Tongue (tissue), 3 donors: ENCODE data around the gene TMEM236. TPM values are rescaled to one million over a fixed set of nuclear protein-coding genes. Genes with fewer than 3 reads are reported as not detected.

ENCODE experiments used
- DNase-seq: peaks from one replicate; pipeline ENCODE4 v3.0.0-alpha.2; 2015
- small RNA-seq: library from RNA; depleted of rRNA; stranded (forward); fragments of <200 nt; gene quantifications from one replicate; pipeline ENCODE3, GENCODE V24; 2014; ENCODE audit warnings: low replicate concordance
- total RNA-seq: library from RNA; depleted of rRNA; stranded (reverse); fragments of >200 nt; gene quantifications from one replicate; pipeline ENCODE4 v1.2.3, GENCODE V29; 2014

The TMEM236 gene
- total RNA-seq, 1 donor from 2014 or later = 0.10 TPM

DNA sequence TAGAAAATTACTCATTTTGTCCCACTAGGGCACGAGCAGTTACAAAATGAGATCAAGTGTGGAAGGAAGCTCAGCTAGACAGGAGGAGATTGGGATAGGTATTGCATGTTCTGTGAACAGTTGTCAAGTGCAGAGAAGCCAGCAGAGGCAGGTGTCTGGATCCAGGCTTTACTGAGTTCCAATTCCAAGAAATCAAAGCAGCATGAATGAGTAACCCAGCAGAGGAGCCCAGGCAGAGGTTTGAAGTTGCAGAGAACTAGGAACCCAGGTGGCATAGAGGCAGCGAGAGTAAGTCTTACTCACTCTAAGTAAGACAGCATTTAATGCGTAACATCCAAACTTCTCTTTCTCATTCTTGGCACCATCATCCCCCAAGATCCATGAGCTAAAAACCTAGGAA is 68.9 kb downstream of the TMEM236 start:
- DNase-seq = no peak

GRCh38 chr10:17821893-17822292 is 69.9 kb downstream of the TMEM236 start:
- no peak for DNase-seq

- DNase-seq = no peak
Observed at GRCh38 chr10:17831341-17831740, 79.3 kb downstream of the TMEM236 start.

DNA sequence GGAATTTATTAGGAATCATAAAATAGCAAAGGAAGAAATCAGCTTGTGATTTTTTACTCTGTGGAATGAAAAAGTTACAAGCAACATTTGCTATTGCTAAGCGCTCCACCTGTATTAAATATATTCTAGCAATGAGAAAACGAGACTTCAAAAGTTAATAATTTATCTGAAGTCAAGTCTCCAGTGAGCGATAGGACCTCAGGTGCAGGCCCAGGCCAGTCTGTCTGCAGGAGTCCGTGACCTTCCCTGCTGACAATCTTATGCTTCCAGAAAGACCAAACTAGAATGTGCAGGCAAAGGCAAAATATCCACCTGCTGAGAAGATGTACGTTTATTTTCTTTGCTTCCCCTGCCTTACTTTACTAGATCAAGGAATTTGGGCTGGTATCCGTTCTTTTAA is 79.9 kb downstream of the TMEM236 start:
- DNase-seq = no peak

GRCh38 chr10:17833656-17834055 is 81.7 kb downstream of the TMEM236 start:
- DNase-seq = no peak

DNA sequence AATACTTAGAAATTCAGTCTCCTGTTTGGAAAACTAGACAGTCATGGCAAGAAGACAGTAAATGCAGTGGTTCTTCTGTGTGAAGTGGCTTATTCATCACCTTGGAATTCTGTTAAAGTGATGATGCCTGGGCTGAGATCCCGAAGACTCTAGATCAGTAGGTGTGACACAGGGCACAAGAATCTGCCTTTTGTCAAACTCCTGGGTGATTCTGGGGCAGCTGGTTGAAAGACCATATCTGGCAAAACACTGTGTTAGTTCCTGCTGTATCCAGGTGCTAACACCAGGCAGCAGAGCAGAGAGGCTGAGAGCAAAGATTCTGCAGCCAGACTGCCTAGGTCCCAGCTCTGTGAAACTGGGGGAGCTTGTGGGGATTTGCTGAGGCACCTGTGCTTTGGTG is 83.7 kb downstream of the TMEM236 start:
- DNase-seq = no peak

- peak; percentile 9 for DNase-seq
Observed at GRCh38 chr10:17836942-17837341, 84.9 kb downstream of the TMEM236 start.

DNA sequence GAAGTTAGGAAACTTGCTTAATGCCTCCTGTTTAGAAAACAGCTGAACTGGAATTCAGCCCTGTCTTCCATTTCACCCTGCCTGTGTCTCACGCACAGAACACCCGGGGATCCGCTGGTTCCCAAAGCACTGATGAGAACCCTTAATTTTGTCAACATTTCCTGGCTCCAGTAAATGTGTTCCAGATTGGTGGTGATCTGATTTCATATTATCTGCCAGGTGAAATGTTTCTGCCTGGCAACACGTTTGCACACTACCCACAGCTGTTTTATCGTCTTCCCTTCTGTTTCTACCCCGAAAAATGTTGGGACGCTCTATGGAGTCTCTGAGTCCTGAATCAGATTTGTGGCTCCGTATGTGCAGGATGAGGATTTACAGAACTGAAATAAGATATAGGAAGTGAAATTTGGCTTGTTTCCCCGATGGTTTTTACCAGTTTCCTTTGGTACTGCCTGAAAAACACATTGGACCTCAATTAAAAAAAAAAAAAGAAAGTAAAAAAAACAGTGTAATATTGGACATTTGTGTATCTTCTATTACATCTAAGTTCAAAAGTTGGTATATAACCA is 86.2 kb downstream of the TMEM236 start:
- DNase-seq = peak; percentile 5

GRCh38 chr10:17841050-17841449 is 89.0 kb downstream of the TMEM236 start:
- DNase-seq = no peak

GRCh38 chr10:17842641-17843040 is 90.6 kb downstream of the TMEM236 start:
- DNase-seq = no peak

DNA sequence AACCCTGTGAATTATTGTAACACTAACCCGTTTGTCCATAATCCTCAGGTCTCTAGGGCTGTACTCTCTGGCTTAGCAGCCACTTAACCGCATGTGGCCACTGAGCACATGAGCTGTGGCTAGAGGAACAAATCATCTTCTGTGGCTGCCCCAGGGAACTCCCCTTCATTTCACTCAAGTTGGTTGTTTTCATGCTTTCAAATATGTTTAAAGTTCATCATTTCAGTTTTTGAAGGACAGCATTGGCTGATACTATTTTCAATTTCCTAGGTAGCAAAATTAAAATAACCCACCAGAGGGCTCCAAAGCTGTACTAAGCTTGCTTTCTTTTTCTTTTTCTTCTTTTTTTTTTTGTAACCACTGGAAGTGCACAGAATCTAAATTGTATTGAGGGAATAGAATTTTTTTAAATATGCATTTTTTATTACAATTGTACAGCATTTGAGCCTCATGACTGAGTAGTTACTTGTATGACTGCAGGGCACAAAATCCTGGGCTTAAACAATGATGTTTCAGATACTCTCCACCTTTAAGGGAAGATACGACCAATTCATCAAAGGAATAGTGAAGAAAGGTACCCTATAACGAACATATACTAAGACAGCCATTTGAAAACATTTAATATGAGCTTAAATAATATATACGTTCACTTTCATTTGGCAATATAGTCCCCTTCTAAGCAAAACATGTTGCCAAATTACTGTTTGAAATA is 95.7 kb downstream of the TMEM236 start:
- DNase-seq = peak; percentile 61

- no peak for DNase-seq
Observed at GRCh38 chr10:17848646-17849045, 96.6 kb downstream of the TMEM236 start.

Small RNAs within 50 kb of the gene (small RNA-seq; reads per million reads assigned to genes)
- gene MIR511 = 1.5 reads per million, percentile 88 among the genes with 10 or more reads in this experiment

Other genes with a start within 250 kb of the TMEM236 start
- 42.4 TPM for gene HACD1, start 134.8 kb upstream of the TMEM236 start, total RNA-seq
- gene STAM, start 108.0 kb upstream of the TMEM236 start, total RNA-seq = 23.7 TPM
- 8.7 TPM for gene MRC1, start 57.1 kb downstream of the TMEM236 start, total RNA-seq
- gene SLC39A12, start 199.7 kb downstream of the TMEM236 start, total RNA-seq = not detected